Measurements from ENCODE around the gene OMG.

- TF ChIP-seq CTCF (IDR thresholded peaks at IDR 0.05; ENCODE audit: low read length) (no peak), EZH2 (IDR thresholded peaks at IDR 0.05; ENCODE audit: borderline replicate concordance, low read length) (no peak)
Measured at GRCh38 chr17:31273516-31273915, 23.5 kb downstream of the OMG start.

All from OCI-LY1 (cell line).